ENCODE results near the gene RBMX2. TPM values are rescaled to one million over a fixed set of nuclear protein-coding genes. Genes with fewer than 3 reads are reported as not detected.

RBMX2 gene
- total and polyA plus RNA-seq, 3 donors (not counting 1 experiment from before 2014, with no cell fraction given) = 14.8 to 27.5 (median 15.5) TPM

Other genes with a start within 250 kb of the RBMX2 start
- gene AIFM1, start 236.1 kb upstream of the RBMX2 start, total RNA-seq = 10 to 100 TPM; 10.2 to 35.7 TPM
- 41.2 TPM for gene AIFM1, start 236.1 kb upstream of the RBMX2 start, polyA plus RNA-seq
- gene RAB33A, start 230.0 kb upstream of the RBMX2 start, total RNA-seq = not detected
- 0.24 TPM for gene RAB33A, start 230.0 kb upstream of the RBMX2 start, polyA plus RNA-seq
- gene ZNF280C, start 133.1 kb upstream of the RBMX2 start, total RNA-seq = 1 to 10 TPM; 4.8 to 5.1 TPM
- gene ZNF280C, start 133.1 kb upstream of the RBMX2 start, polyA plus RNA-seq = 2.9 TPM
- 10 to 100 TPM in 1 of 2 donors, 1 to 10 TPM in 1; 8.8 to 12.4 TPM for gene SLC25A14, start 62.1 kb upstream of the RBMX2 start, total RNA-seq
- 6.6 TPM for gene SLC25A14, start 62.1 kb upstream of the RBMX2 start, polyA plus RNA-seq
- gene GPR119, start 16.3 kb upstream of the RBMX2 start, total RNA-seq = not detected
- gene GPR119, start 16.3 kb upstream of the RBMX2 start, polyA plus RNA-seq = not detected

Data from mammary epithelial cell (primary cell).